Liver (tissue), 3 donors: ENCODE data around the gene MED6.

Experiments used
- JUND ChIP-seq, 2 donors: IDR thresholded peaks; 2 replicates each; pipeline ENCODE4 v1.6.1; 2016; ENCODE audit warnings: antibody characterized with exemption in 2 of 2
- RAD21 ChIP-seq, 2 donors: IDR thresholded peaks; 2 replicates each; pipeline ENCODE4 v1.6.1; 2016; ENCODE audit warnings: antibody characterized with exemption in 2 of 2, mild to moderate bottlenecking in 2 of 2
- TAF1 ChIP-seq: conservative IDR thresholded peaks from 2 replicates; pipeline ENCODE4 v1.6.1; 2016; ENCODE audit warnings: antibody characterized with exemption, mild to moderate bottlenecking
- TF ChIP-seq, protein P1 (sequence below): fragments of 150-350 bp; IDR thresholded peaks from 2 replicates; pipeline ENCODE4 v1.5.1; 2017; ENCODE audit warnings: improper control_type of control experiment, low read depth, low read length; ENCODE audit not compliant: missing input control
- TF ChIP-seq, protein P2 (sequence below): IDR thresholded peaks from 2 replicates; pipeline ENCODE4 v1.6.1; 2016; ENCODE audit warnings: antibody characterized with exemption, mild to moderate bottlenecking
- donor health status: healthy.
- donor health status: healthy.

DNA sequence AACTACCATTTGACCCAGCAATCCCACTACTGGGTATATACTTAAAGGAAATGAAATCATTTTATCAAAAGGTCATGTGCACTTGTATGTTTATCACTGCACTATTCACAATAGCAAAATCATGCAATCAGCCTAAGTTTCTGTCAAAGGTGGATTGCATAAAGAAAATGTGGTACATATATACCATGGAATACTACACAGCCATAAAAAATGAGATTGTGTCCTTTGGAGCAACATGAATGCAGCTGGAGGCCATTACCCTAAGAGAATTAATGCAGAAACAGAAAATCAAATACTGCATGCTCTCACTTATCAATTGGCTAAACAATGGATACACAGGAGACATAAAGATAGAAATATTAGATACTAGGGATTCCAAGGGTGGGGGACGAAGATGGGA, 27.4 kb downstream of the MED6 start:
- no peak for TF ChIP-seq JUND (IDR thresholded peaks at IDR 0.05)
- TF ChIP-seq, protein P1, sequence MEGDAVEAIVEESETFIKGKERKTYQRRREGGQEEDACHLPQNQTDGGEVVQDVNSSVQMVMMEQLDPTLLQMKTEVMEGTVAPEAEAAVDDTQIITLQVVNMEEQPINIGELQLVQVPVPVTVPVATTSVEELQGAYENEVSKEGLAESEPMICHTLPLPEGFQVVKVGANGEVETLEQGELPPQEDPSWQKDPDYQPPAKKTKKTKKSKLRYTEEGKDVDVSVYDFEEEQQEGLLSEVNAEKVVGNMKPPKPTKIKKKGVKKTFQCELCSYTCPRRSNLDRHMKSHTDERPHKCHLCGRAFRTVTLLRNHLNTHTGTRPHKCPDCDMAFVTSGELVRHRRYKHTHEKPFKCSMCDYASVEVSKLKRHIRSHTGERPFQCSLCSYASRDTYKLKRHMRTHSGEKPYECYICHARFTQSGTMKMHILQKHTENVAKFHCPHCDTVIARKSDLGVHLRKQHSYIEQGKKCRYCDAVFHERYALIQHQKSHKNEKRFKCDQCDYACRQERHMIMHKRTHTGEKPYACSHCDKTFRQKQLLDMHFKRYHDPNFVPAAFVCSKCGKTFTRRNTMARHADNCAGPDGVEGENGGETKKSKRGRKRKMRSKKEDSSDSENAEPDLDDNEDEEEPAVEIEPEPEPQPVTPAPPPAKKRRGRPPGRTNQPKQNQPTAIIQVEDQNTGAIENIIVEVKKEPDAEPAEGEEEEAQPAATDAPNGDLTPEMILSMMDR, result no peak
- no peak for TF ChIP-seq RAD21 (IDR thresholded peaks at IDR 0.05)
- TF ChIP-seq TAF1, result no peak
- TF ChIP-seq, protein P2, sequence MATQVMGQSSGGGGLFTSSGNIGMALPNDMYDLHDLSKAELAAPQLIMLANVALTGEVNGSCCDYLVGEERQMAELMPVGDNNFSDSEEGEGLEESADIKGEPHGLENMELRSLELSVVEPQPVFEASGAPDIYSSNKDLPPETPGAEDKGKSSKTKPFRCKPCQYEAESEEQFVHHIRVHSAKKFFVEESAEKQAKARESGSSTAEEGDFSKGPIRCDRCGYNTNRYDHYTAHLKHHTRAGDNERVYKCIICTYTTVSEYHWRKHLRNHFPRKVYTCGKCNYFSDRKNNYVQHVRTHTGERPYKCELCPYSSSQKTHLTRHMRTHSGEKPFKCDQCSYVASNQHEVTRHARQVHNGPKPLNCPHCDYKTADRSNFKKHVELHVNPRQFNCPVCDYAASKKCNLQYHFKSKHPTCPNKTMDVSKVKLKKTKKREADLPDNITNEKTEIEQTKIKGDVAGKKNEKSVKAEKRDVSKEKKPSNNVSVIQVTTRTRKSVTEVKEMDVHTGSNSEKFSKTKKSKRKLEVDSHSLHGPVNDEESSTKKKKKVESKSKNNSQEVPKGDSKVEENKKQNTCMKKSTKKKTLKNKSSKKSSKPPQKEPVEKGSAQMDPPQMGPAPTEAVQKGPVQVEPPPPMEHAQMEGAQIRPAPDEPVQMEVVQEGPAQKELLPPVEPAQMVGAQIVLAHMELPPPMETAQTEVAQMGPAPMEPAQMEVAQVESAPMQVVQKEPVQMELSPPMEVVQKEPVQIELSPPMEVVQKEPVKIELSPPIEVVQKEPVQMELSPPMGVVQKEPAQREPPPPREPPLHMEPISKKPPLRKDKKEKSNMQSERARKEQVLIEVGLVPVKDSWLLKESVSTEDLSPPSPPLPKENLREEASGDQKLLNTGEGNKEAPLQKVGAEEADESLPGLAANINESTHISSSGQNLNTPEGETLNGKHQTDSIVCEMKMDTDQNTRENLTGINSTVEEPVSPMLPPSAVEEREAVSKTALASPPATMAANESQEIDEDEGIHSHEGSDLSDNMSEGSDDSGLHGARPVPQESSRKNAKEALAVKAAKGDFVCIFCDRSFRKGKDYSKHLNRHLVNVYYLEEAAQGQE, result no peak
